Lower leg skin (tissue), 3 donors: ENCODE results near the gene ABCC1.

Experiments
- CTCF ChIP-seq, 3 donors: fragments of 450-650 bp; IDR thresholded peaks; one replicate each; pipeline ENCODE4 v1.5.1; 2016; ENCODE audit warnings: antibody characterized with exemption in 3 of 3, mild to moderate bottlenecking in 3 of 3, moderate library complexity in 2 of 3
- POLR2A ChIP-seq, 2 donors: fragments of 450-650 bp; IDR thresholded peaks; one replicate each; pipeline ENCODE4 v1.6.1; 2016 to 2017; ENCODE audit warnings: antibody characterized with exemption in 2 of 2, mild to moderate bottlenecking in 1 of 2, moderate library complexity in 1 of 2

GRCh38 chr16:16047761-16048160 lies 98.3 kb downstream of the ABCC1 start:
- TF ChIP-seq CTCF (IDR thresholded peaks at IDR 0.05) (no peak), POLR2A (IDR thresholded peaks at IDR 0.05) (no peak)
